GM19463 (cell line): Measurements from ENCODE around the gene NME8.

ENCODE experiments used
- ATAC-seq: cut with Tn5 transposase; IDR thresholded peaks from one replicate; pipeline ENCODE4 v1.9.1; 2021; ENCODE audit warnings: mild to moderate bottlenecking, moderate library complexity; ENCODE audit not compliant: unreplicated experiment

NME8 gene

DNA sequence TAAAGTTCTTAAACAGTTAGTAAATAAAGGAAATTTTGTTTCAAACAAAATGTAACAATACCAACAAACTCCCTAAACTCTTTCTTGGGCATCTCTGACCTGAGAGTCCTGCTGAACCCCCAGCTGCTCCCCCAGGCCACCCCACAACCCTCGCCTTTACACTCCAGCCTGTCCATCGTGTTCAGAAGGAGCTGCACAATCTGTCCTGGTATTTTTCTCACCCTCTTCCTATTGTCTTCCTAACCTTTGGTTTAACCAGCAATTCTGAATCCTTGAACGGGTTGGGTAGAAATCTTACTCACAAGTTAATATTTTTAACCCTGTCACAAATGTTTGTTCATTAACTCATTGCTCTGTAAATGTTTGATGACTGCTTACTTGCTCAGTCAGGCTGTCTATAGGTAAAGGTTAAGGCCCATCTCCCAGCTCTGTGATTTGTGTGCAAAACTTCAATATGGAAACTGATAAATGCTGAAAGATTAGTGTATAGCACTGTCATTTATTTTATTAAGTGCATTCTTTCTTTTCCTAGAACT, 51.4 kb downstream of the NME8 start:
- no peak for ATAC-seq

DNA sequence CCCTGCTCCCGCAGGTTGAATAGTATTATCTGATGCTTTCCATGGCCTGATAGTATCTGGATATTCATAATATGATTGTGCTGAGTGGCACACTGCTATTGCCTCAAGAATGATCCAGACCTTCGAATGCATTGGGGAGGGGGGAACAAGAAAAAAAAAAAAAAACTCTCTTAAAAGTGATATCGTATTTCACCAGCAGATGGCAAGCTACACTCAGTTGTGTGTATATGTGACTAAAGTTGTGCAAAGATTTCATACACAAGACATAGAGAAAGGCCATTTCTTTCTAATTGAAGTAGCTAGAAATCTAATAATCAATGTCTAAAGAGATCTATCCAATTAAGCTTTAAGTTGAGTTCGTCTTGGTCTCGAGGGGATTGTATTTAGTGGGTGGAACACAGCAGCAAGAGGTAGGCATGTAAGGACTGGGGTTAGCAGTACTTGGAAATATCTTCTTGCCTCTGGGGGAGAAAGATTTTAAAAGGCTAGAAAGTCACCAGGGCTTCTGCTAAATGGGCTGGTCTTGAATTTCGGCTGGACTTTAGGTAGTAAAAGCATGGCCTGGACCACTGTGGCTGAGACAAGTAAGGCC, 52.9 kb downstream of the NME8 start:
- no peak for ATAC-seq

DNA sequence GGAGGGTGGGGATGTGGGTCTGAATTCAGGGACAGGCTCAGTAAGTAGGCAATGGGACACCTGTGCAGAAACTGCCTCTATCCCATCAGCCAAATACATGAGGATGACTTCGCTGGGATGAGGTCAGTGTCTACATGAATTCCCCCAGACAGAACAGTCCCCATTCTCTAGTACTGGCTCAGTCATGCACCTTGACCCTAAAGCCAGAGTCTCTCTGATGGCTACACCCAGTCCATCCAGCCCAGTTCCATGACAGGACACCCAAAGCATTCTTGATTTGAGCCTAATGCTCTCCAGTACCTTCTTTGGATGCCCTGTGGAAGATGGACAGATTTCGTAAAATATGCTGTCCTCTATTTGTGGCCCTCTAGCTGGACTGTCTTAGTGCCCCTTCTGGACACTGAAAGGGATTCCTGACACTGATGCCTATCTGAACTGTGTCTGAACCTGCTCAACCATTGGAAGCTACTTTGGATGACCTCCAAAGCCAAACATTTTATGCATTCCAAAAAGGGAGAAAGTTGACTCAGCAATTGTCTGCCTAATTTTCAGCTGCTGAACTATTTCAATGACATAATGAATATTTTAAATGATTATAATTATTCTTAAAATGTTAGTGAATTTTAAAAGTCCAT, 53.6 kb downstream of the NME8 start:
- ATAC-seq = no peak

DNA sequence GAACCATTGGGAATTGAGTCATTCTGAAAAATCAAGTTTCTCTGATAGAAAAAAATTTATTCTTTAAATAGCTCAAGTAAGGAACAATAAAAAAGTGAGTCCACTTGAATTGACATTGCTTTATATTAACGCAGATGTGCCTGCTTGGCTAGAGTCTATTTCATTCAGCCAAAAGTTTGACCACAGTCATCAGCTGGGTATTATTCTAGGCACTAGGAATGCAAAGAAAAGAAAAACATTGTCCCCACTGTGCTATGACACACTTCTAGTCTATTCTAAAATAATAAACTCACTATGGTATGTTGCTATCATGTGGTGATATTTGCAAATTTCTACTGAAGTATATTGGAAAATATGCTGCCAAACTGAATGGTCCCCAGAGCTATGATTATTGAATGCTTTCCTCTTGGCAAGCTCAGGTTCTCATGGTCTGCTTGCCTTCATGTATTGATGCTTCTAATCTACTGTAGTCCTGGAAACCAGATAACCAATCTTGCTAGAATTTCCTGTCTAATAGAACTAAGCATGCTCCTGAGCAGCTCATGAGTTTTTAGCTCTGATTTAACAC, 59.9 kb downstream of the NME8 start:
- no peak for ATAC-seq

DNA sequence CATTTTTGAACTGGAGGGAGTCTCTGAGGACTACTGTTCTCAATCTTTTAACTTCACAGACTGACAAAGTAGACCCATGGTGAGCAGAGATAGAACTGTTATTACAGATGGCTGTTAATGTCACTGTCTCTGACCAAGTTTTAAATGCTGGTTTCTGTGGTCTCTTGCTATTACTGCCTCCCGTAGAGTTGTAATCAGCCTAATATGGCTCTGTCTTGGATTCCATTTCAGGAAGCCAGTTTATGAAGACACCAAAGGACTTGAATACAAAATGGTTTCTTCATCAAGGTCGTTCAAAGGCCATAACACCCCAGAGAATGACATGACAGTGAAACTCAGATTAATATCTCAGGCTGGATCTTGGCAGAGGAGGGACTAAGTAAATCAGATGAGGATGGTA, 64.4 kb downstream of the NME8 start:
- ATAC-seq = no peak

DNA sequence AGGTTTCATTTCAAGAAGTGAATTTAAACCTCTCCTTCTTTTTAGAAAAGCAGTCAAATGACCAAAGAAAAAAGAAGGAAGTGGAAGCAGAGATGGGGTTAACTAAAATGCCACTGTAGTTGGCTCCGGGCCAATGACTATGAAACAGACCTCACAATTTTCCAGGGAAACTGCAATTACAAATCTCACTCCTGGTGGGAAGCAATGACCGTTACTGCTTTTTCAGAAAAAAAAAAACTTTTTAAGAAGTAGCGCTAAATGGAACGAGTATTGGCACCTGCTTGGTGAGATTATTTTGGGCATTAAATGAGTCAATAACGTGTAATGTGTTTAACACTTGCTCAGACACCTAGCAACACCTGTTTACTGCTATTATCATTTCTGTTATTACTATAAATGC, 67.0 kb downstream of the NME8 start:
- no peak for ATAC-seq

DNA sequence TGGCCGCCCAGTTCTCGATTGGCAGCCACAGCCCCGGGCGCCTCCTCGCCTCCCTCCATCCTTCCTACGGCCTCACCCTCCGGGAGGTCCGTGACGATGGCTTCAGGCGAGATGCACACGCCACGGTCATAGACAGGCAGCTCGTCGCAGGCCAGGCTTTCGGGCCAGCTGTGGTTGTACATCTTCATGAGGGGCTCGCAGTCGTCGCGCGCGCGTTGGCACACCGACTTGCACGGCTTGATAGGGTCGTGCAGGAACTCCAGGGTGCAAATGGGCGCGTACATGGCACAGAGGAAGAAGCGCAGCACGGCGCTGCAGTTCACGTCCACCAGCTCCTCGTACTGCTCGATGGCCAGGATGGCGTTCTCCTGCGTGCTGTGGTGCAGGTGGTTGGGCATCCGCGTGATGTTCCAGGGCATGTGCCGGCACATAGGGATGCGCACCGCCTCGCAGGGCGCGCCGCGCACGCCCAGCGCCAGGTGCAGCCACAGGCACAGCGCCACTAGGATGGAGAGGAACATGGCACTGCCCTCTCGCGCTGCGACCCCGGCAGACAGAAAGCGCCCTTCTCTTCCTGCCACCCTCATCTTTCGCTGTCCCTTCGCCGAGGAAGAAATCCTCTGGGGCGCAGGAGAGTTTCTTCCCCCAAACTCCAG, 67.7 kb downstream of the NME8 start:
- no peak for ATAC-seq

DNA sequence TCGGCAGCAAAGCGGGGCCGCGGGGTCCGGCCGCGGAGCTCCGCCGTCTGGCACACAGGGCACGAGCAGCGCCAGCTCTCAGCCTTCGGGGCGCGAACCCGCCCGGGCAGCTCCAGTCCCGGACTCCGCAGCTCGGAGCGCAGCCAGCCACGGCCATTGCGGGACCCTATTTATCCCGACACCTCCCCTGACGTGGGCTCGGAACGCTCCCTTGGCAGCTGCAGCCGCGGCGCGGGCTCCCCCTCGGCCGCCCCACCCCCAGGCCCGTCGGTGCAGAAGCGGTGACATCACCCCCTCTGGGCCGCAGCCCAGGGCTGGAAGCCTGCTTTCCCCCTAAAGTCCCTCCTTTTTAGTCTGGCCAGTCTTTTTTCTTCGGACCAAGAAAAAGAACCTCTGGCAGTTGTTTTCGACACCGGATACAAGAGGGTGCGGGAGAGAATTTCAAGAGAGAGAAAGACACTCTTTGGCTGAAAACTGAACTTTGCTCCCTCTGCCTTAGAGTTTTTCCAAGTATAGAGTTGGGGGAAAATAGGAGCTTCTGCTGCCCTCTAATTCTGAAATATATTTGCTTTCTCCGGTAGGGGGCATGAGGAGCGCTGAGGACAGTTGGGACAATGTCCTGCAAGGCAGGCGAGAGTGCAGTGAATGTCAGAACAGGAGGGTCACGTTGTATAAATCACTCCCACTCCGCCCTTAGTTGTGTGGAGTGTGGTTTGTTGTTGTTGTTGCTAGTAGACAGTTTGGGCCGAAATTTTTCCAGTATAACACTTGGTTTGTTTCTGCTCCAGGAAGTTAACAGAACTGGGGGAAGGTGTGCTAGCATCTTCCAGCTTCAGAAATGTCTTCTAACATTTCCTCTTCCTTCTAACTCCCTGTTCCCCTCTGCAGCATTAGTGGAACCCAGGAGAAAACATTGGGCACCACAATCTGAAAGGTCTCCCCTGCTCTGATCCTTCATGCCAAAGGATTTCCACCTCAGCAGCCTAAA, 68.6 kb downstream of the NME8 start, which contains the start of gene SFRP4:
Gene SFRP4, minus strand, starts transcription at position 145 of the 988 bp plus-strand sequence. CDS start 280 bp downstream, outside the sequence.
- peak; percentile 19 for ATAC-seq

DNA sequence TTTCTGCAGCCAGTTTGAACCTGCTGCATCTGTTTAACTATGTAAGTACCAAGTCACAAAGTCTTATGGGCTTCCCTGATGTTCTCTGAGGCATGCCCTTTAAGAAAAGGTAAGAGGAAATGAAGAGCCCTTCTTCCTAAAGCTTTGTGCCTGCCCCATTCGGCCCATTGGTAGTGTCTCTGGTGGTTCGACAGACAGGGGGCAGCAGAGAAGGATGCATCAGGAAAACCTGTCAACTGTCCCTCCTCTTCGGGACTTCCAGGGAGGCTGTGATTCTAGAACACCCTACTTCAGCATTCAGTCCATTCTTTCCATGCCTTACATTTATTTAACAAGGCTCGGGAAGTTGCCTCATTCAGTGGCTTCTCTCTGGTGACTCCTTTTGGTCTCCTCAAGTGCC, 70.1 kb downstream of the NME8 start:
- no peak for ATAC-seq

DNA sequence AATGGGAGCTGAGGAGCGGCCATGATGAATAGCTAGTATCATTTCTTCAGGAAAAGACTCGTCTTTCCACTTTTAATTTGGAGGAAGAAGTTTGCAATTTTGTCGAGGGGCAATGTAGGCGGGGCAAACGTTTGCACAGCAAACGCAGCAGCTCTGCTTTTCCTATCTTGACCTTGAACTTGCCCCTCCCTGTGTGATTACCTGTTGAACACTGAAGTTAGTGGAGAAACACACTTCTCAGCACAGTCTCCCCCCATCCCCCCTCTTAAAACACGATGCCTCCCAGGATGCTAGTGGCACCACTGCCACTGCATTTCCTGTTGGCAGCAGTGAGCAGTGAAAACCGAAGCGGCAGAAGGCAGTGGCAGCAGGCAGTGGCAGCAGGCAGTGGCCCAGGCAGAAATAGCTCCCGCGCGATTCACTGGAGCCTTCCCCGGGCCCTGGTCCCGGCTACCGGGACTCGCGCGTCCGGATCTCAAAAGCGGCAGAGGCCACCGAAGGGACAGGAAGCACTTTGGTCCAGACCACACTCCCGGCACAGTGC, 72.0 kb downstream of the NME8 start, which contains the start of gene EPDR1:
Gene EPDR1, plus strand, starts transcription at position 336 of the 544 bp plus-strand sequence. CDS start 300 bp downstream, outside the sequence.
- peak; percentile 46 for ATAC-seq

DNA sequence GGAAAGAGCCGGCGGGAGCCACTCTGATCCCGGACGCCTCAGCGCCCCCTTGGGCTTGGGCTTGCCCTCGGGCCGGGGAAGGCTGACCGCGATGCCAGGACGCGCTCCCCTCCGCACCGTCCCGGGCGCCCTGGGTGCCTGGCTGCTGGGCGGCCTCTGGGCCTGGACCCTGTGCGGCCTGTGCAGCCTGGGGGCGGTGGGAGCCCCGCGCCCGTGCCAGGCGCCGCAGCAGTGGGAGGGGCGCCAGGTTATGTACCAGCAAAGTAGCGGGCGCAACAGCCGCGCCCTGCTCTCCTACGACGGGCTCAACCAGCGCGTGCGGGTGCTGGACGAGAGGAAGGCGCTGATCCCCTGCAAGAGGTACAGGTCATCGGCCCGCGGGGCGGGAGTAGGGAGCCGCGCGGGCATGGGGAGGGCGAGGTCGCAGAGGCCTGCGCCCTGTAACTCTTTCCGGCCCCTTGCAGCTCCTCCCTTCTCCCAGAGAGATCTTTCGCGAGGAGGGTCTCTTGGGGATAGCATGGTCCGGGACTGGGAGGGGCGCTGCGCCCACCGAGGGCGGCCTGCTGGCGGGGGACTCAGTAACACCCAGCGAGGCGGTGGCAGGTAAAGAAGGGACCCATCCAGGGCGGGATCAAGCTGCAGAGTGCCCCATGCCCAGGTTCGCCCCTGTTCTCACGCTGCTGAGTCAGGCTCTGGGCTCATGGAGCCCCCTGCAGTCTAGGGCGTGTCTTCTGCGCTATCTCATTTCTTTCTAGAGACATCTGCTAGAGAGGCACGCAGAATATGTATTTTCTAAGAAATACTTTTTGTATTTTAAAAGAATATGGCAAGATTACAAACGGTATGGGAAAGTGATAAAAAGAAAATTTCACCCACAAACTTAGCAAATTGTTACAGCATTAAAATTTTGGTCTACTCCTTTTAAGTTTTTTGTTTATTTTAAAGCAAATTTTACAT, 72.7 kb downstream of the NME8 start:
- peak; percentile 59 for ATAC-seq

DNA sequence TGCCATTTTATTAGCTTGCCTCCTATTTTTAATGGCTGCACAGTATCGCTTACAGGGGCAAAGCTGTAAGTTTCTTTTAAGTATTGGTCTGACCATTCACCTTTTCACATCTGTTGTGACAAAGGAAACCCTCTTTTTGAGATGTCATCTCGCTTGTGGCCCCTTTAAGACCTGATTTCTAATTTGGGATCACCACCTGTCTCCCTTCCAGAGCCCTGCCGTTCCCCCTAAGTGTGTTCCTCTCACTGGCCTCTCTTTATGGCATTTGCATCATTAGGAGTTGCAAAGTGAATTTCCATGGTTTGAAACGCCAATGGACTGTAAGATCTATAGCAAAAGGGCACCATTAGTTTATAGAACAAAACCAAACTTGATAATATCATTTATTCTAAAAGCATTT, 73.5 kb downstream of the NME8 start:
- ATAC-seq = no peak

DNA sequence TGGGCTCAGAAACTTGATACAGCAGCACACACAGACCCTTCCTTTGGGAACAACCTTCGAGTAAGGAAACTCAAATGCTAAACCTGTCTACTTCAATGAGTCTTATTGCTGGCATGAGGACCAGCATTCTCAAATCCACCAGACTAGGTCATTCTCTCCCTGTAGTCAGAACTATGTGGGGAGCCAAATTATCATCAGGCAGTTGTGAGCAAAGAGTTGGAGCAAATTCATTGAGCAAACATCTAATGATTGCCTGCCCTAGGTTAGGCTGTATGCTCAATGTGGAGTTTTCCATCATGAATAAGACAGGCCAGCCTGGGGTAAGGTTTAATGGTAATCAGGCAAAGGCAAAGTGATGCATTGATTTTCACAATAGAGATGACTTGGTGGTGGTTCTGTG, 75.6 kb downstream of the NME8 start:
- ATAC-seq = no peak

DNA sequence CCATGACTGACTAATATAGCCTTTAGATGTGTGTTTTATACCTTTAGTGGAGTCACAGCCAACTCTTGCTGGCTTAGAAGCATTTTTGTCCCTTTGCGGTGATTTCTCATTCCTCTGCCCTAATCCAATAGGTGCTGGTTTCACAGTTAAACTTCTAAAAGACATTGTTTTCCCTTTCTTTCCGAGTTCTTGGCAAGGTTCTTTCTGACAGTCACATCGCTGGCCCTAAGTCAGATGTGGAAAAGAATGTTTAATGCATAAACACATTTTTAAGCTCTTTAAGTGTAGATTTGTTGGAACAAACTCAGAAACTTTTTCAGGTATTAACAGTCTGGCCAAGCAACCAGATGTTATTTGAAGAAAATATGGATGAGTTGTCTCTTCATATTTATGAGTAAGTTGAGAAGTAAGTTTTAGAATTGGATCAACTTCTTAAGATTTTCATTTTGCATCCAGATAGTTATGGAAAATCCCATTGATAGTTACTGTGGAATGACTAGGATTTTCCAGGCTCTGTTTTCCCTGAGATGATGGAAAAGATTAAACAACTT, 76.2 kb downstream of the NME8 start:
- ATAC-seq = no peak

DNA sequence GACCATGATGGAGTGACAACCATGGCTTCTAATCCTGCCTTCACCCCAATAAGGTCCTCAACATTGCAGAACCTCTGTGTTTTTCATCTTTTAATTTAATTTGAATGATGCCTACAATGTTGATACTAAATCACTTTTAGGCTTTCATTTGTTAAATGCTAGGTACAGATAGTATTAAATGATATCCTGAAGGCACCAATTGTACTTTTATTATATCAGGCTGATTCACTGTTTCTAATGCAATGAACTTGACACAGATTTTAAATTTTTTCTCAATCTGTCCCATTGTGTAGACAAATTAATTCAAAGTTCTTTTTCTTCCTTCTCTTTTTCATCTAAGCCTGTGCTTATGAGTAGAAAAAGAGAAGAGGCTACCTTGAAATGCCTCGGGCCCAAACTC, 77.2 kb downstream of the NME8 start:
- no peak for ATAC-seq

DNA sequence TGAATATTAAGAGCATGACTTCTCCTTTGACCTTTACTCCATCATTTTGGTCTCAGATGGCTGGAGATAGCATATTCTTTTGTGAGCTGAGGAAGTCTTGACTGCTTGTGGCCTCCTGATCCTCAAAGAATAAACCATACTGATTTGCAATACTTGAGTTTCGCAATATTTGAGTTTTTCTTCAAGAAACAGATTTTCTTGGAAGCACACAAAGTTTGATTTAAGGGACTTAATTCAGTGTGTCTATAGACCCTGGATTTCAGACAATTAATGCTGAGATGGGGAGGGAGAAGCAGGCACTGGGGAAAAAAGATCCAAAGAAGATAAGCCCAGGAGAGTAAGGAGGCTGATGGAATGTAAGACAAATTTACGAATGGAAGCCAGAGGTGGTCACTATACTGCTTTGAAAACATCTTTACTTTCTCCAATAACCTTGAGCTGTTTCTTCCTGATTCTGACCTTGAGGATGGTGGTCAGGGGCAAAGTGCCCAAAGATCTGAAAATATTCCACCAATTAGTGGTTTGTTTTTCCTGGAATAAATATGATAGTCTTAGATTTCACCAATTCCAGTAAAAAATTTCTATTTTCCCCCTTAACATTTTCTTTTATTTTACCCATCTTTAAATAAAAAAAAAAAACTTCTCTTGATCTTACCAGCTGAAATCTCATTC, 79.5 kb downstream of the NME8 start:
- no peak for ATAC-seq

DNA sequence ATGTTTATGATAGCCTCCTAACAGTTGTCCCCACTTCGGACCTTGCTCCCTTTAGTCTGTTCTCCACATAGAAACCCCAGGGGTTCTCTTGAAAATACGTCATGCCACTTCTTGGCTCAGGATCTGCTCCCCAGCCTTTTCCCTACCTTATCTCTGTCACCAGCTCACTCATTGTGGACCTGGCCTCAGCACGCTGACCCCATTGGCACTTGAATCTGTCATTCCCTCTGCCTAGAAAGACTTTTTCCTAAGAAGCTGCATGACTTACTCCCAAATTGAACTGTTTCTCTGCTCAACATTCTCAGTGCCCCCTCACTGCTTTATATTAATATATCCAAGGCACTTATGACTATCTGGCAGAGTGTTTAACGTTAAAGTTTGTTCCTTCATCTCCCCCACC, 80.5 kb downstream of the NME8 start:
- ATAC-seq = no peak
